ENCODE measurements around the gene YPEL3.
"Not testable (repeated sequence)": the region's sequence is repeated elsewhere in the genome, so short reads cannot be mapped to it uniquely, and the experiment has no call there.

YPEL3 gene

DNA sequence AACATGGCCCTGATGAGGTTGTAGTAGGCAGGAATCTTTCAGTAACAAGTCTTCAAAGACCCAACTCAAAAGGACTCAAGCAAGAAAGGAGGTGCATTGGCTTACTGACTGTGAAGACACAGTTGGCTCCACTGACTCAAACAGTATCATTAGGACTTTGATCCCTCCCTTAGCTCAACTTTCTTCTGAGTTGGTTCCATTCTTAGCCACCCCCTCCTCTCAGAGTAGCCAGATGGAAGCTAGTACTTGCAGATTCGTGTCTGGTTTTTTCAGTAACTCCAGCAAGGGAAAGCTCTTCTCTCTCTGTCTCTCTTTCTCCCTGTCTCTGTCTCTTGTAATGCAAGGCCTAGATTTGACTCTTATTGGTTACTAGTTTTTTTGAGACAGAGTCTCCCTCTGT is 32.0 kb upstream of the YPEL3 start:
- H3K4me3 ChIP-seq (ENCODE audit: control insufficient read depth, low read depth, low read length), result no peak overlapping the region
- DNase-seq (ENCODE audit: low read depth), result no peak
- TF ChIP-seq CTCF (conservative IDR thresholded peaks at IDR 0.05; ENCODE audit: control insufficient read depth, insufficient read depth, low read depth, low read length), result no peak

DNA sequence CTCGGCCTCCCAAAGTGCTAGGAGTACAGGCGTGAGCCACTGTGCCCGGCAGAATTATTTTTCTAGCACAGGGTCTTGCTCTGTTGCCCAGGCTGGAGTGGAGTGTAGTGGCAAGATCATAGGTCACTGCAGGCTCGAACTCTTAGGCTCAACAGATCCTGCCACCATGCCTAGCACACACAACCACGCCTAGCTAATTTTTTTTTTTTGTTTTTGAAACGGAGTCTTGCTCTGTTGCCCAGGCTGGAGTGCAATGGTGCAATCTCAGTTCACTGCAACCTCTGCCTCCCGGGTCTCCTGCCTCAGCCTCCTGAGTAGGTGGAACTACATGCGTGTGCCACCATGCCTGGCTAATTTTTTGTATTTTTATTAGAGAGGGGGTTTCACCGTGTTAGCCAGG is 29.7 kb upstream of the YPEL3 start:
- not testable (repeated sequence) for DNase-seq (ENCODE audit: low read depth); H3K4me3 ChIP-seq (ENCODE audit: control insufficient read depth, low read depth, low read length)

DNA sequence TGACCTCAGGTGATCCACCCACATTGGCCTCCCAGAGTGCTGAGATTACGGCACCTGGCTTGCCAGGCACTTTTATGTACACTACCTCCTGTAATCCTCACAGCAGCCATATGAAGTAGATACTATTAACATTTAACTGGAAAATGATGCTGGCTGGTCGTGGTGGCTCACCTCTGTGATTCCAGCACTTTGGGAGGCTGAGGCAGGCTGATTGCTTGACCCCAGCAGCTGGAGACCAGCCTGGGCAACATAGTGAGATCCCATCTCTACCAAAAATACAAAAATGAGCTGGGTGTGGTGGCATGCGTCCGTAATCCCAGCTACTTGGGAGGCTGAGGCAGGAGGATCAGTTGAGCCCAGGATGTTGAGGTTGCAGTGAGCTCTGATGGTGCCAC is 29.0 kb upstream of the YPEL3 start:
- TF ChIP-seq CTCF (conservative IDR thresholded peaks at IDR 0.05; ENCODE audit: control insufficient read depth, insufficient read depth, low read depth, low read length), result no peak
- DNase-seq (ENCODE audit: low read depth), result no peak
- no peak overlapping the region for H3K4me3 ChIP-seq (ENCODE audit: control insufficient read depth, low read depth, low read length)

GRCh38 chr16:30122604-30123160 is 26.7 kb upstream of the YPEL3 start:
- no peak for TF ChIP-seq CTCF (conservative IDR thresholded peaks at IDR 0.05; ENCODE audit: control insufficient read depth, insufficient read depth, low read depth, low read length)
- H3K4me3 ChIP-seq (ENCODE audit: control insufficient read depth, low read depth, low read length), result peak overlapping the region; percentile 79
- DNase-seq (ENCODE audit: low read depth), result no peak

DNA sequence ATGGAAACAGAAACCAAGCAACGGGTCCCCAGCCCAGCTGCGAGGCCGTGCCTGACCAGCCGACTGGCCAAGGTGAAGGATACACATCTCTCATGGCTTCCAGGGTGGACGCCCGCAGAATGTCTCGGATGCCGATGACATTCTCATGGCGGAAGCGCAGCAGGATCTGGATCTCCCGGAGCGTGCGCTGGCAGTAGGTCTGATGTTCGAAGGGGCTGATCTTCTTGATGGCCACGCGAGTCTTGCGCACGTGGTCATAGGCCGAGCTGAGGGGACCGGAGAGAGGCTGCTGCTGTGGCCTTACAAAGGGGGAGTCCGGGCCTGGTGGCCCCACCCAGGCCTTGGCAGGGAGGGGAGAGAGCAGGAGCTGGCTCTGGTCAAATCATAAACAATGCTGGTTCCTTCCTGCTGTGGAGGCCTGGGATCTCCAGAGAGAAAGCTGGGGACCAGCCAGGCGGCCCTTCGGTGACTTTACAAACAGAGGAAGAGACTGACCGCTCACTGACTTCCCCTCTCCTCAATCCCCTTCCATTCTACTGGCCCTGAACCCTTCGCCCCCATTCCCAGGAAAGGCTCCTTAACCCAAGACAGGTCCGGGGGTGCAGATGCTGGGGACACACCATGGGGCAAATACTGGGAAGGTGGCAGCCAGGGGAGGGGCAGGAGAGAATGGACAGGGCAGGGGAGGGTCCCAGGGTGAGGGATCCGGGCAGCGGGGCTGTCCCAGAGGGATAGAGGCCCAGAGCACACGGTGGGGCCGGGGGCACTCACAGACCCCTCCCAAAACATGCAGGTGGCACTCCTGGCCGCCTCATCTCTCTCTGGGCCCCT is 25.9 kb upstream of the YPEL3 start:
- peak overlapping the region; percentile 79 for H3K4me3 ChIP-seq (ENCODE audit: control insufficient read depth, low read depth, low read length)
- peak; percentile 39 for DNase-seq (ENCODE audit: low read depth)
- no peak for TF ChIP-seq CTCF (conservative IDR thresholded peaks at IDR 0.05; ENCODE audit: control insufficient read depth, insufficient read depth, low read depth, low read length)

DNA sequence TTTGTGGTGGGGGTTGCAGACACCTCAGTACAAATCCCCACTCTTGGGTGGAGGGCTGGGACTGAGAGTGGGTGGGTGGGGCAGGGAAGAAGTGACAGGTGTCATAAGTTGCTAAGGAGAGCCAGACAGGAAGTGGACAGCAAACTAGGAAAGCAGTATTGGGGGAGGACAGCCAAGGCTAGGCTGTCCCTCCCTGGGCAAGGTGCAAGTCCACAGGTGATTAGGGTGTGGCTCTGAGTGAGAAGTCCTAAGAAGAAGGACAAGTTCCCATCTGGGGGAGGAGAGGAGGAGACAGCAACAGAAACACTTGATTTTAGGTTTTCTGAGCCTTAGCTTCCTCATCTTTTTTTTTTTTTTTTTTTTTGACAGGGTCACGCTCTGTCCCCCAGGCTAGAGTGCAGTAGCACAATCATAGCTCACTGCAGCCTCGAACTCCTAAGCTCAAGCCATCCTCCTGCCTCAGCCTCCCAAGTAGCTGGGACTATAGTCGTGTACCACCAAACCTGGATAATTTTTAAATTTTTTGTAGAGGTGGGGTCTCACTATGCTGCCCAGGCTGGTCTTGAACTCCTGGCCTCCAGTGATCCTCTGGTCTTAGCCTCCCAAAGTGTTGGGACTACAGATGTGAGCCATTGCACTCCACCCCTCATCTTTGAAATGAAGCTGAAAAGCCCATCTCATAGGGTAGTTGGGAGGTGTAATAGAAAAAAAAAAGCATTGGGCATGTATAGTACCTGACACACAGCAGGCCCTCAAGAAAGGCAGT is 24.5 kb upstream of the YPEL3 start:
- no peak for TF ChIP-seq CTCF (conservative IDR thresholded peaks at IDR 0.05; ENCODE audit: control insufficient read depth, insufficient read depth, low read depth, low read length)
- no peak overlapping the region for H3K4me3 ChIP-seq (ENCODE audit: control insufficient read depth, low read depth, low read length)
- no peak for DNase-seq (ENCODE audit: low read depth)

DNA sequence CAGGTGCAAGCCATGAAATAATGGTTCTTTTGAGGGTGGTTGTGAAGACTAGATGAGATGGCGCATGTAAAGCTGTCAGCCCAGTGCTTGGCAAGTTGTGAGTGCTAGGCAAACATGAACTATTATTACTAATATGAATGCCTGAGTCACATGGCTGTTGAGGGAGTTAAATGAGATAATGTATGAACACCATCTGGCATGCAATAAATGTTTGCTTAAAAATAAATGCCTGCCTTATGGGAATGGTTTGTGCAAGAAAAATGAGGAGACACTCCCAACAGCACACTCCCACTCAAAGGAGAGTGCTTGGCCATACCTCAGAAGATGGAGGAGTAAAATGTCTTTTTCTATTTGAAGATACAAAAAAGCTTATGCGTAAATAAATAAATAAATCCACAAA is 23.4 kb upstream of the YPEL3 start:
- TF ChIP-seq CTCF (conservative IDR thresholded peaks at IDR 0.05; ENCODE audit: control insufficient read depth, insufficient read depth, low read depth, low read length), result no peak
- peak; percentile 41 for DNase-seq (ENCODE audit: low read depth)
- H3K4me3 ChIP-seq (ENCODE audit: control insufficient read depth, low read depth, low read length), result no peak overlapping the region

Measured in fibroblast of mammary gland (primary cell).